Right forelimb (tissue), 1 donor: Measurements from ENCODE around the gene SRSF9.
"Not testable (repeated sequence)": the region's sequence is repeated elsewhere in the genome, so short reads cannot be mapped to it uniquely, and the experiment has no call there.

Source experiments
- DNase-seq: peaks from one replicate; pipeline ENCODE4 v3.0.0-alpha.2; 2018

SRSF9 gene, protein sequence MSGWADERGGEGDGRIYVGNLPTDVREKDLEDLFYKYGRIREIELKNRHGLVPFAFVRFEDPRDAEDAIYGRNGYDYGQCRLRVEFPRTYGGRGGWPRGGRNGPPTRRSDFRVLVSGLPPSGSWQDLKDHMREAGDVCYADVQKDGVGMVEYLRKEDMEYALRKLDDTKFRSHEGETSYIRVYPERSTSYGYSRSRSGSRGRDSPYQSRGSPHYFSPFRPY

GRCh38 chr12:120469450-120470149 lies at the start of gene SRSF9:
Gene SRSF9, minus strand, starts transcription at chr12:120469748. Its CDS starts 139 bp downstream, at chr12:120469609.
- DNase-seq: peak; percentile 96

GRCh38 chr12:120519324-120519723 lies 49.8 kb upstream of the SRSF9 start:
- not testable (repeated sequence) for DNase-seq

DNA sequence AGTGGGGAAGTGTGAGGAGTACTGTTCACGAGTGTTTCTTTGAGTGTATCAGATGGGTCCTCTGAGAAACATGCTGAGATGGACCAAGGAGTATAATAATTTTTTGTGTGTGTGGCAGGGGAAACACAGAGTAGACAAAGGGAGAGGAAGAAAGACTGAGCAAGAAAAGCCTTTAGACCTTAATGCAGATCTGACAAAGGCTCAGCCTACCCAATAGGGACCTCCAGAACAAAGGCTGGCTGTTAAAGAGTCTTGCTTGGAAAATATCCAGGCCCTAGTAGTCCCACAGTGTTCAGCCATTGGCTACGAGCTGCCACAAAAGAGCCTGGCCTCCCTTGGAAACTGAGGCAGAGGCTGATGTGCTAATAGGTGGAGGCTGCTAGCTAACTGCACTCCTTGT lies 45.9 kb upstream of the SRSF9 start:
- DNase-seq: no peak

DNA sequence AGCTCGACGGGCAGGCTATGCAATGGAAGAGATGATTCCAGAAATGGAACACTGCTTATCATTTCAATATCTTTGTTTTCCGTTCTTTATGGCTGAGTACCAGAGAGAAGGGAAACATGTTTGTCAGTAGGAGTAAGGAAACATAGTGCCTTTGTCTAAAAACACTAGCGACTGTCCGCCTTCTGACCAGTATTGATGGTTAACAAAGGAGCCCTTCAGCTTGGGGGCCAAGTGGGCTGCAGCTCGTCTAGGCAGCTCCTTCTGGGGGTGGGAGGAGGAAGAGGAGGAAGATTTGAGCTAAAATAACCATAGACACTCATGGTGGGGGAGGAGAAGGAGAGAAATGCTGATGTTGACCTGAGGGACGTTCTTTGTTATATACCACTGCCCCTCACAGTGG lies 44.5 kb upstream of the SRSF9 start:
- DNase-seq: no peak

DNA sequence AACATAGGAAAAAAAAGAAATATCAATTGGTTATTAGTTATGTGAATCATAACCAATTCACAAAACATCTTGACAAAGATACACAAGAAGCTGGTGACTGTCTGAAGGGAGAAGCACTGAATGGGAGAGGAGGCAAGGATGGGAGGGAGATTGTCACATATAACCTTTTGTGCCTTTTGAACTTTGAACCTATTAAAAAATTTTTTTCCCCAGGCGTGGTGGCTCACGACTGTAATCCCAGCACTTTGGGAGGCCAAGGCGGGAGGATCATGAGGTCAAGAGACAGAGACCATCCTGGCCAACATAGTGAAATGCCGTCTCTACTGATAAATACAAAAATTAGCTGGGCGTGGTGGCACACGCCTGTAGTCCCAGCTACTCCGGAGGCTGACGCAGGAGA lies 39.0 kb upstream of the SRSF9 start:
- DNase-seq: no peak

DNA sequence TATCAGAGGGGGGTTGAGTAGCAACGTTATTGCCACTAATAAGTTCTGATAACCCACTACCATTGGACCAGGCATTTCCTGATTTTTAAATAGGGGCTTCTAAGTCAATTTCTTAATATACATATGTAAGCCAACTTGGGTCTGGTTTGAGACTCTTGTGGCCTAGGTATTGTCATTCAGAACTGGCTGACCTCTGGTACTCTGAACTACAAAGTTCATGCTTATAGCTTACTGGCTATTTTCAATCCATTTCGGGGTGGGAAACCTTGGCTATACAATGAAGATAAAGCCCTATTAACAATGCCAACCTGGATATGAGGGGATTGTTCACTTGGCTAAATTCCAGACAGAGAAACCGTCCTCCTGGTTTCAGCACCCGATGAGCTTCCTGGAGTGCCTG lies 35.0 kb upstream of the SRSF9 start:
- DNase-seq: no peak

GRCh38 chr12:120500581-120500980 lies 31.0 kb upstream of the SRSF9 start:
- DNase-seq: no peak

GRCh38 chr12:120498870-120499515 lies 29.4 kb upstream of the SRSF9 start:
- DNase-seq: no peak

- no peak for DNase-seq
Observed at GRCh38 chr12:120497524-120498150, 28.1 kb upstream of the SRSF9 start.

GRCh38 chr12:120496413-120497340 lies 27.1 kb upstream of the SRSF9 start:
- peak; percentile 78 for DNase-seq

DNA sequence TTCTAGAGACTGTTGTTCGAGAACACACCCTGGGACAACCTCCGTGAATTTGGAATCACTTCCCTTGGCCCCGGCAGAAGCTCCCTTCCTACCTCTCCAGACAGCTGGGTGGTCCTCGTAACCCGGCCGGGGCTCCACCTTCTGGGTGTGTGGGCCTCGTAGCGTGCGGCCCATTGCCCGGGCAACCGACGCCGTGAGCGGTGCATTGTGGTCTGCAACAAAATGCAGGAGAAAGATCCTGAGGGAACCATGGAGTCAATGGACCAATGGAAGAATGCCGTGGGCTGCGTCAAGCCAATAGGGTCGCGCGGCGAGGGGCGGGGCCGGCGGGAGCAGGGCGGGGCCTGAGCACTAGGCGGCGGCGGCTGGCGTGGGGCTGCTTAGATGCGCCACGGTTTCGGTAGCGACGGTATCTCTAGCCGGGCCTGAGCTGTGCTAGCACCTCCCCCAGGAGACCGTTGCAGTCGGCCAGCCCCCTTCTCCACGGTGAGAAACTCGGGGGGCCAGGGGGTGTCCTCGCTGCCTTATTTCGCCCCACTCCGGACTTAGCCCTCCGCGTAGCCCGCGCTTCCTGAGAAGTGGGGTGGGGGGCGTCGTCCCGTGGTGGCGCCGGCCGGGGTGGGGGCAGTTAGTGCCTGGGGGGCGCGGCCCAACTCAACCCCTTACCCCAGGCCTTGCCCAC lies 26.3 kb upstream of the SRSF9 start, which contains the start of gene DYNLL1:
Gene DYNLL1, plus strand, starts transcription at position 383 of the 682 bp plus-strand sequence. CDS start 309 bp downstream, outside the sequence.
- DNase-seq: peak; percentile 99

GRCh38 chr12:120495186-120495730 lies 25.7 kb upstream of the SRSF9 start:
- no peak for DNase-seq

GRCh38 chr12:120490833-120491512 lies 21.4 kb upstream of the SRSF9 start:
- DNase-seq: no peak

GRCh38 chr12:120490325-120490724 lies 20.8 kb upstream of the SRSF9 start:
- no peak for DNase-seq

- no peak for DNase-seq
Observed at GRCh38 chr12:120489018-120489417, 19.5 kb upstream of the SRSF9 start.

DNA sequence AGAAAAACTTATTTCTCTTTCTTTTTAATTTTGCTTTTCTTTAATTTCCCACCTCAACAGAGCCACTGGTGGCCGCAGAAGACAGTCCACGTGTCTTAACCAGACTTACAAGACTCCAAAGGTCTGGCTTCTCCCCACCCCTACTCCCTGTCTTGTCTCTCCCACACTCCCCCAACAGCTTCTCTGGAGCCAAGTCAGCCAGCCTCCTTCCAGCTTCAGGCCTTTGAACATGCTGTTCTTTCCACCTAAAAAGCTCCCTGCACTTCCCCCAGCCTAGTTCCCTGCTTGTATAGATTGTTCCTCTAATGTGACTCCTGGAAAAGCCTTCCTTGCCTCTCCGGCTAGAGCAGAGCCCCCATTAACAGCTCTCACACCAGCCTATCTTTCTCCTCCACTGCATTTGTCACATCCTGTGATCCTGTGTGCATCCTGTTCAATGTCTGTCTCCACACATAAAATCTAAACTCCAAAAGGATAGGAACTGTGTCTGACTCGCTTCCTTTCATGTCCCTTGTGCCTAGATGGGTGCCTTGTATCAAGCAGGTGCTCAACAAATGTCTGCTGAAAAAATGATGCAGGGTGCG lies 18.6 kb upstream of the SRSF9 start:
- no peak for DNase-seq

DNA sequence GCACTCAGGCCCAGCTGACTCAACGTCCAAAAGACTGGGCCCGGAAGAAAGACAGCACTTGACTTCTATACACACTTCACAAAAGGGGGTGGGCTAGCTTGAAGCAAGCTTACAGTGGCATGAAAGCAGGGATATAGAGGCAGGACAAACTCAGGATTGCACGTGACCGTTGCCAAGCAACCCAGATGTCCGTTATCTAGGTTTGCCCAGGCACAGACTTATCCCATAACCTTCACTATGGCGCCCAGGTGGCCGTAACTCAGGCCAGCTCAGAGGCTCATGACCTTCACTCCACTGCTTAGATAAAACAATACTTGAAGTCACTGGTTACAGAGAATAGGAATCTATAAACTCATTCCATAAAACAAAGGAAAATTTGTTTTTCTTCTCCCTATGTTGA lies 18.0 kb upstream of the SRSF9 start:
- not testable (repeated sequence) for DNase-seq

- DNase-seq: no peak
Observed at GRCh38 chr12:120485961-120486881, 16.7 kb upstream of the SRSF9 start.

- no peak for DNase-seq
Observed at GRCh38 chr12:120483621-120484020, 14.1 kb upstream of the SRSF9 start.
